Measurements from ENCODE around the gene OR5L2.
"Not testable (repeated sequence)": the region's sequence is repeated elsewhere in the genome, so short reads cannot be mapped to it uniquely, and the experiment has no call there.

OR5L2 gene

DNA sequence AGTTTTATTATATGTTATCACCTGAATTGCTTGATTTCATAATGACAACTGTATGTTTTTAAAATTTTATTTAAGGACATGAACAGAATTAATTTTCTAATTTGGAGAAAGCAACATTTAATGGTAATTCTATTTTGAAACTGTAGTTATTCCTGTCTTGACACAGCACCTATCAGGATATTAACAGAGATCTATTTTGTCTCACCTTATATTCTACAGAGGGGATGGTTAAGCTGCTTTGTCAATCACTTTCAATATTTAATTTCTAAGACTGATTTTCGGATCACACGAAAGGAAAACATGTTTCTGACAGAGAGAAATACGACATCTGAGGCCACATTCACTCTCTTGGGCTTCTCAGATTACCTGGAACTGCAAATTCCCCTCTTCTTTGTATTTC, 11.4 kb downstream of the OR5L2 start, which contains the start of gene OR5D16:
OR5D16 (plus strand) TSS at position 301 of the 400 bp plus-strand sequence; CDS start at position 301, 0 bp downstream.
- no peak within 1 kb of the TSS for H3K4me3 ChIP-seq (ENCODE audit: low read depth, low read length)

GRCh38 chr11:55847453-55847852, 20.4 kb downstream of the OR5L2 start:
- no peak for TF ChIP-seq CTCF (IDR thresholded peaks at IDR 0.05; ENCODE audit: low read depth, low read length)
- no peak overlapping the region for H3K4me3 ChIP-seq (ENCODE audit: low read depth, low read length)

More for the DNA sequence above, 11.4 kb downstream of the OR5L2 start, which contains the start of gene OR5D16:
- TF ChIP-seq CTCF (IDR thresholded peaks at IDR 0.05; ENCODE audit: low read depth, low read length) = no peak

DNA sequence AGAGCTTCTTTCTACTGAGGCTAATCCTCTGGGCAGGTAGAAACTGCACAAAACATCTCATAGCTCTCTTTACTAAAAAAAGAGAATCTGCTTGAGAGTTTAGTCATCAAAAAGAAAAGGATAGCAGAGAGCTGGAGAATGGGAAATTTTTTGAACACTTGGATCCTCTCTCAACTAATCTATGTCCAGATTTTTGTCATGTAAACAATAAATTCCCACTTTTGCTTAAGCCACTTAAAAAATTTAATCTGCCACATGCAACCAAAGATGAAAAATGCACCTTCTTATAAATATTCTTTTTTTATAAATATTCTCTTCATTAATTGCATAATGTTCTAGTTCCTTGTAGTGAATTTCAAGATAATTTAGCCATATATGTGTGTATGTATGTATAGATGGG, 22.0 kb downstream of the OR5L2 start:
- H3K4me3 ChIP-seq (ENCODE audit: low read depth, low read length) = no peak overlapping the region
- TF ChIP-seq CTCF (IDR thresholded peaks at IDR 0.05; ENCODE audit: low read depth, low read length) = no peak

- TF ChIP-seq CTCF (IDR thresholded peaks at IDR 0.05; ENCODE audit: low read depth, low read length) = no peak
- H3K4me3 ChIP-seq (ENCODE audit: low read depth, low read length) = no peak overlapping the region
Measured at GRCh38 chr11:55852141-55852540, 25.1 kb downstream of the OR5L2 start.

DNA sequence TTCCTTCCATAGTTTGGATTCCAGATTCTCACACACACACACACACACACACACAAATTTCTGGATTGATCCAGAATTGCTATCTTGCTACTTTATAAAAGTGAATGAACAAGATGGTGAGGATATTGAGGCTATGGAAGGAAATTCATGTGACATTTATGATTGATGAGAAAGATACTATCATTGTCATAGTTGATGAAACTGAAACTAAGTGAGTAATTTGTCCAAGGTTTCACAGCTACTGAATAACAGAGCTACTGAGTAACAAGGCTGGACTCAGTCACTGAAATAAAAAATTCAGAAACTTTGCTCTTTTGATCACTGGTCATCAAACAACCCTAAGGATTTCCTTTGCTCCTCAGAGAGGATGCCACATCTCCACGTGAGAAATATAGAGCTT, 27.7 kb downstream of the OR5L2 start:
- no peak for TF ChIP-seq CTCF (IDR thresholded peaks at IDR 0.05; ENCODE audit: low read depth, low read length)
- H3K4me3 ChIP-seq (ENCODE audit: low read depth, low read length) = no peak overlapping the region

DNA sequence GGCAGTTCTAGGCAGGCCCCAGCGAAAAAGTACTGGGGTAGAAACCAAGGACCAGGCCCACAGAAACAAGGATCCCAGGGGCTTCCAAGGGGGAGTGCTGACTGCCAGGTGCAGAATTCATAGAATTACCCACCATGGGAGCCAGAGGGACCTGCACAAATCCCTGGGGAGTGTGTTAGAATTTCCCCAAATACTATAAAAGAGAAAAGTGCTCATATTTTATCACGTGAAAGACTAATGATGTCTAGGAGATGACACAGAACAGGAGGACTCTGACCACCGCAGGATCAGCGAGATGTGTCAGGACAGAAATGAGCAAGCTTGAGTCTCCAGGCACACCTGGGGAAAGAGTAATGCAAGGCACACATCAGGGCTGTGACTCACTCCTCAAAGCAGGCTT, 40.3 kb downstream of the OR5L2 start:
- not testable (repeated sequence) for H3K4me3 ChIP-seq (ENCODE audit: low read depth, low read length)

- not testable (repeated sequence) for H3K4me3 ChIP-seq (ENCODE audit: low read depth, low read length)
Measured at GRCh38 chr11:55872731-55873130, 45.7 kb downstream of the OR5L2 start.

DNA sequence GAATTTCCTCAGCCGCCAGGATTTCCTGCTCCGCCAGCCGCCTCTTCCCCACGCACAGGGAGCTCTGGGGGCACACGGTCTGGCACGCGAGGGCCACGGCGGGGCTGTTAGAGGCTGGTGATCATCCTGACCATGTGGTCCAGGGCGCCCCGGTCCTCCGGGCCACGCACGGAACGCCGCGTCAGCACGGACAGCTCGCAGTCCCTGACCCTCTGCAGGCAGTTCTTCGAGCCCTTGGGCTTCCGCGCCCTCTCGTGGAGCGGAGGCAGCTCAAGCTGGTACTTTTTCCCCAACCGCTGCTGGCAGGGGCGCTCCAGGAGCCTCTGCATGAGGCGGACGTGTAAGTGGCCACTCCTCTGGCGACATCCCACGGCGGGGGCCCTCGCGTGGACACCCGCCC, 46.1 kb downstream of the OR5L2 start:
- not testable (repeated sequence) for H3K4me3 ChIP-seq (ENCODE audit: low read depth, low read length)
